Bronchial epithelial cell (primary cell): ENCODE data around the gene OPTC. TPM values are rescaled to one million over a fixed set of nuclear protein-coding genes. Genes with fewer than 3 reads are reported as not detected.

Experiments
- DNase-seq: peaks from one replicate; pipeline ENCODE4 v3.0.0-alpha.2; 2010; ENCODE audit warnings: low read depth
- FAIRE-seq: peaks from 2 replicates; lab custom pipeline; 2011; peaks lifted over from hg19 to GRCh38; lab: Jason Lieb, UNC
- H3K27me3 ChIP-seq: 2 replicates; pipeline ENCODE4 v1.5.1; 2011; ENCODE audit warnings: low read length; ENCODE audit not compliant: control insufficient read depth, insufficient read depth
- H3K36me3 ChIP-seq: 2 replicates; pipeline ENCODE4 v1.5.1; 2011; ENCODE audit warnings: low read length; ENCODE audit not compliant: control insufficient read depth, insufficient read depth
- H3K4me3 ChIP-seq: 2 replicates; pipeline ENCODE4 v1.5.1; 2011; ENCODE audit warnings: mild to moderate bottlenecking, low read depth, low read length, control low read depth
- total RNA-seq: library from RNA; depleted of rRNA; stranded (reverse); fragments of >200 nt; gene quantifications from 2 replicates; pipeline ENCODE4 v1.2.1, GENCODE V29; 2014
- TF ChIP-seq, protein P1 (sequence below): IDR thresholded peaks from 2 replicates; pipeline ENCODE4 v1.5.1; 2011; ENCODE audit warnings: mild to moderate bottlenecking, moderate library complexity, low read length, control low read depth, inconsistent platforms; ENCODE audit not compliant: insufficient read depth, severe bottlenecking

The OPTC gene
- total RNA-seq, 1 donor from 2014 or later = not detected

DNA sequence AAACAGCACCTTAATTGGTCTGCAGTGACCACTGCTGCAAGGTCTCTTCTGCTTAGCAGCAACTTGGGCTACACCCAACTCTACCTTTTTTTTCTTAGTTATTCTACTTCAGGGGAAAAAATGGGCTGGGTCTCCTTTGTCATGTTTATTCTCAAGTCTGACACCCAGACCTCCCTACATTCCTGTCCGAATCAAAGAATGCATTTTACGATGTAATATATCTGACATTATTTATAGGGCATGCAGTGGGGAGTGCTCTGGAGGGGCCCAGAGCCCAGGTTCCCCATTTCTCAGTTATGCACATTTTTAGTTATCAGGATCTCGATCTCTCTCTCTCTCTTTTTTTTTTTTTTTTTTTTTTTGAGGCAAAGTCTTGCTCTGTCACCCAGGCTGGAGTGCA is 50.5 kb downstream of the OPTC start:
- Histone ChIP-seq H3K4me3 (no peak overlapping the region), H3K36me3 (no peaks in the 10 kb centered on the region), H3K27me3 (no peaks in the 10 kb centered on the region)
- no peak for FAIRE-seq
- no peak for DNase-seq
- TF ChIP-seq, protein P1, sequence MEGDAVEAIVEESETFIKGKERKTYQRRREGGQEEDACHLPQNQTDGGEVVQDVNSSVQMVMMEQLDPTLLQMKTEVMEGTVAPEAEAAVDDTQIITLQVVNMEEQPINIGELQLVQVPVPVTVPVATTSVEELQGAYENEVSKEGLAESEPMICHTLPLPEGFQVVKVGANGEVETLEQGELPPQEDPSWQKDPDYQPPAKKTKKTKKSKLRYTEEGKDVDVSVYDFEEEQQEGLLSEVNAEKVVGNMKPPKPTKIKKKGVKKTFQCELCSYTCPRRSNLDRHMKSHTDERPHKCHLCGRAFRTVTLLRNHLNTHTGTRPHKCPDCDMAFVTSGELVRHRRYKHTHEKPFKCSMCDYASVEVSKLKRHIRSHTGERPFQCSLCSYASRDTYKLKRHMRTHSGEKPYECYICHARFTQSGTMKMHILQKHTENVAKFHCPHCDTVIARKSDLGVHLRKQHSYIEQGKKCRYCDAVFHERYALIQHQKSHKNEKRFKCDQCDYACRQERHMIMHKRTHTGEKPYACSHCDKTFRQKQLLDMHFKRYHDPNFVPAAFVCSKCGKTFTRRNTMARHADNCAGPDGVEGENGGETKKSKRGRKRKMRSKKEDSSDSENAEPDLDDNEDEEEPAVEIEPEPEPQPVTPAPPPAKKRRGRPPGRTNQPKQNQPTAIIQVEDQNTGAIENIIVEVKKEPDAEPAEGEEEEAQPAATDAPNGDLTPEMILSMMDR = no peak

DNA sequence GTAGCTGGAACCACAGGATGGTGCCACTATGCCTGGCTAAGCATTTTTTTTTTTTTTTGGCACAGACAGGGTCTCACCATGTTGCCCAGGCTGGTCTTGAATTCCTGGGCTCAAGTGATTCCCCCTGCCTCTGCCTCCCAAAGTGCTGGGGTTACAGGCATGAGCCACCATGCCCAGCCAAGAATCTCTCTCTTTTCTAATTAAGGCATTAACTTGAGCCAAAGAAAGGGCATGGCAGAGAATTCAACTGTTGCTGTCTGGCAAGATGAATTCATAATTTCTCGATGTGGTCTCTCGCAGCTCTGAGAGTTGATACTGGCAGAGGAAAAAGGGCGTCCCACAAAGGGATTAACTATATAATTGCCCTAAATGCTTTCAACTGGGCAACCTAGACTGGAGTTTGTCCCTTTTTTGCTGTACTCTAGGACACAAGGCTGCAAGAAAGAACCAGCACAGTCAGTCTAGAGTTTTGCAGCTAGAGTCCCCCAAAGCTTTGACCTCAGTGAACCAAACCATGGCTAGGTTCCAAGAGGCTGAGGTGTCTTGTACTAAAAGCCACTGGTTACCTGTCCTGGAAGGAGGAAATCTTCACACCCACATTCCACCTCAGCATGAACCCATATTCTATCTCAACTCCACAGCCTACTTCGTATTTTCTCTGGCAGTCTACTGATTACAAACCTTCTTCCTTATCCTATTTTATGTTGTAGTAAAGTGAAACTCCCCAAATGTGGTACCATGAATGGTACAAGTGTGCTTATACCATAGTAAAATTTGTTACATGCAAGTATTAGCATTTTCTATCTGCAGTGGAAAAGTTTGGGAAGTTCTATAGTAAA is 51.2 kb downstream of the OPTC start:
- TF ChIP-seq, protein P1 = no peak
- no peaks in the 10 kb centered on the region for H3K27me3 ChIP-seq
- no peaks in the 10 kb centered on the region for H3K36me3 ChIP-seq
- no peak overlapping the region for H3K4me3 ChIP-seq
- DNase-seq (peak; percentile 43), FAIRE-seq (no peak)

DNA sequence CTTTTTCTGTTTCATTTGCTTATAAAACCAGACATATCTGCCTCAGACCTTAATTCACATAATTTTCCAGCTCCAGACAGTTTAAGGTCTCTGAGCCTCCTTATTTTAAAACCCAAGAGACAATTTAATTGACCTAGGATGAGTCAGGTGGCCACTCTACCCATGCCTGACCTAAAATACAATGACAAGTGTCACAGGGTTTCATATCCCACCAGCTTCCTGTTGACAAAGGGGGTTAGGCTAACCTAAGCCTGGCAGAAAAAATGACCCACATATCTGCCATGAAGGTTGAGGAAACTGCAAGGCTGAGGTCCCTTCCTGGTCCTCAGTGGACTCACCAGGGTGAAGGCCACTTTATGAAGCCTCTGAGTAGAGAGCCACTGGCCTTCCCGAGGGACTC is 52.3 kb downstream of the OPTC start:
- TF ChIP-seq, protein P1 = no peak
- no peaks in the 10 kb centered on the region for H3K36me3 ChIP-seq
- no peak for FAIRE-seq
- no peak for DNase-seq
- H3K4me3 ChIP-seq = no peak overlapping the region
- H3K27me3 ChIP-seq = no peaks in the 10 kb centered on the region

DNA sequence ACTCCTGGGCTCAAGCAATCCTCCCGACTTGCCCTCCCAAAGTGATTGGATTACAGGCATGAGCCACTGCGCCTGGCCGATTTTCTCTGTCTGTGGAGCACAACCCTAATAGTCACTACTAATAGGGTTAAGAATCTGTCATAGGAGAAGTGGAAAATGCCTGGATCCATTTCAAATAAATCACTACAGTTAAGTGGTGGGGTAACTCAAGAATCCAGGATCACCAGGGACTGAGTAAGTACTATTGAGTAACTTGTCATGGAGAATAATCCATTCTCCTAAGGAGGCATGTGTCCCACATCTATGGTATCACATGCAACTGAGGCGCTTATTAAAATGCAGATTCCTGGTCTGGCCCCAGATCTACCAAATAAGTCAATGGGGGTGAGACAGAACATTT is 53.2 kb downstream of the OPTC start:
- no peaks in the 10 kb centered on the region for H3K36me3 ChIP-seq
- H3K27me3 ChIP-seq = no peaks in the 10 kb centered on the region
- H3K4me3 ChIP-seq = no peak overlapping the region
- TF ChIP-seq, protein P1 = no peak
- no peak for DNase-seq
- FAIRE-seq = no peak

DNA sequence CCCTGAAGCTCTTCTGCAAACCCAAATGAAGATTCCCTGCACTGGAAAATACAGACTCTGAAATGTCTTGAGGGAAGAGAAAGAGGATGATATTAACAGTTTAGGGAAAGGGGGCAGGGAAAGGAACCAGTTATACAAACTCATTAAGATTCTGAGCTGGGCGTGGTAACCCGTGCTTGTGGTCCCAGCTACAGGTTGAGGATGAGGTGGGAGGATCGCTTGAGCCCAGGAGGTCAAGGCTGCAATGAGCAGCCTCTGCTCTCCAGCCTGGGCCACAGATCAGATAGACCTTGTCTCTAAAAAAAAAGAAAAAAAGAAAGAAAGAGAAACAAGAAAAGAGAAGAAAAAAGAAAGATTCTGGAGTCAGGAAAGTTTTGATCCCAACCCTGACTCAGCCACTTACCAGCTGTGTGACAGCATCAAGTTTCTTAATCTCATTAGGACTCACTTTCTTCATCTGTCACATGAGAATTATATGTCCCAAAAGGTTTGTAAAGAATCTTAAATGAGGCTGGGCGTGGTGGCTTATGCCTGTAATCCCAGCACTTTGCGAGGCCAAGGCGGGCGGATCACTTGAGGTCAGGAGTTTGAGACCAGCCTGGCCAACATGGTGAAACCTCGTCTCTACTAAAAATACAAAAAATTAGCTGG is 53.9 kb downstream of the OPTC start:
- DNase-seq = no peak
- TF ChIP-seq, protein P1 = no peak
- Histone ChIP-seq H3K36me3 (no peaks in the 10 kb centered on the region), H3K27me3 (no peaks in the 10 kb centered on the region), H3K4me3 (no peak overlapping the region)
- FAIRE-seq = no peak
